Omental fat pad (tissue), 4 donors: ENCODE measurements around the gene MYOM3. TPM values are rescaled to one million over a fixed set of nuclear protein-coding genes. Genes with fewer than 3 reads are reported as not detected.

Experiments
- ATAC-seq: fragments of 150-250 bp; one replicate; pipeline ENCODE4 v1.9.1; 2016; ENCODE audit warnings: mild to moderate bottlenecking, moderate library complexity; ENCODE audit not compliant: low FRiP score
- DNase-seq: peaks from one replicate; pipeline ENCODE4 v3.0.0-alpha.2; 2019; ENCODE audit warnings: low spot score
- total RNA-seq, 4 donors: library from RNA; depleted of rRNA; stranded (reverse); fragments of >200 nt; gene quantifications; one replicate each; pipeline ENCODE4 v1.1.0, GENCODE V29; 2016
- TF ChIP-seq, protein P1 (sequence below), 3 donors: fragments of 450-650 bp; IDR thresholded peaks; one replicate each; pipeline ENCODE4 v1.5.1; 2016 to 2017; ENCODE audit warnings: antibody characterized with exemption in 3 of 3, mild to moderate bottlenecking in 3 of 3, moderate library complexity in 2 of 3

Gene MYOM3
- total RNA-seq, 4 donors from 2014 or later = 0.13 to 0.79 (median 0.32) TPM

DNA sequence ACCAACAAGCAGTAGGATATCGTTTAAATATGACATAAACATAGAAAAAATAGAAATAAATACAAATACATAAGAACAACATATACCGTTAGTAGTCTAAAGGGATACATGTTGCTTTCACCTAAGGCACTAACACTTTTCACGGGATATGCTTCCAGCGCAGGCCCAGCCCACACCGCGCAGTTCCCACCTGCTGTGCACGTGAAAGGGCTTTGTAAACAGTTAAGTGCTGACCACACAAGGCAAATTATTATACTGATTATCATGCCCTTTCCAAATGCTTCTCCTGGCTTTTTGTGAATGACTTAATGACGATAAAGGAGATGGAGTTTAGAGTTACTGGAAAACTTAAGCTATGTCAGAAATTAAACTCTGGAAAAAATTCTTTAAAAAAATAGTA lies 42.3 kb upstream of the MYOM3 start:
- DNase-seq (no peak), ATAC-seq (no peak)
- TF ChIP-seq, protein P1, sequence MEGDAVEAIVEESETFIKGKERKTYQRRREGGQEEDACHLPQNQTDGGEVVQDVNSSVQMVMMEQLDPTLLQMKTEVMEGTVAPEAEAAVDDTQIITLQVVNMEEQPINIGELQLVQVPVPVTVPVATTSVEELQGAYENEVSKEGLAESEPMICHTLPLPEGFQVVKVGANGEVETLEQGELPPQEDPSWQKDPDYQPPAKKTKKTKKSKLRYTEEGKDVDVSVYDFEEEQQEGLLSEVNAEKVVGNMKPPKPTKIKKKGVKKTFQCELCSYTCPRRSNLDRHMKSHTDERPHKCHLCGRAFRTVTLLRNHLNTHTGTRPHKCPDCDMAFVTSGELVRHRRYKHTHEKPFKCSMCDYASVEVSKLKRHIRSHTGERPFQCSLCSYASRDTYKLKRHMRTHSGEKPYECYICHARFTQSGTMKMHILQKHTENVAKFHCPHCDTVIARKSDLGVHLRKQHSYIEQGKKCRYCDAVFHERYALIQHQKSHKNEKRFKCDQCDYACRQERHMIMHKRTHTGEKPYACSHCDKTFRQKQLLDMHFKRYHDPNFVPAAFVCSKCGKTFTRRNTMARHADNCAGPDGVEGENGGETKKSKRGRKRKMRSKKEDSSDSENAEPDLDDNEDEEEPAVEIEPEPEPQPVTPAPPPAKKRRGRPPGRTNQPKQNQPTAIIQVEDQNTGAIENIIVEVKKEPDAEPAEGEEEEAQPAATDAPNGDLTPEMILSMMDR (IDR thresholded peaks at IDR 0.05) = no peak

DNA sequence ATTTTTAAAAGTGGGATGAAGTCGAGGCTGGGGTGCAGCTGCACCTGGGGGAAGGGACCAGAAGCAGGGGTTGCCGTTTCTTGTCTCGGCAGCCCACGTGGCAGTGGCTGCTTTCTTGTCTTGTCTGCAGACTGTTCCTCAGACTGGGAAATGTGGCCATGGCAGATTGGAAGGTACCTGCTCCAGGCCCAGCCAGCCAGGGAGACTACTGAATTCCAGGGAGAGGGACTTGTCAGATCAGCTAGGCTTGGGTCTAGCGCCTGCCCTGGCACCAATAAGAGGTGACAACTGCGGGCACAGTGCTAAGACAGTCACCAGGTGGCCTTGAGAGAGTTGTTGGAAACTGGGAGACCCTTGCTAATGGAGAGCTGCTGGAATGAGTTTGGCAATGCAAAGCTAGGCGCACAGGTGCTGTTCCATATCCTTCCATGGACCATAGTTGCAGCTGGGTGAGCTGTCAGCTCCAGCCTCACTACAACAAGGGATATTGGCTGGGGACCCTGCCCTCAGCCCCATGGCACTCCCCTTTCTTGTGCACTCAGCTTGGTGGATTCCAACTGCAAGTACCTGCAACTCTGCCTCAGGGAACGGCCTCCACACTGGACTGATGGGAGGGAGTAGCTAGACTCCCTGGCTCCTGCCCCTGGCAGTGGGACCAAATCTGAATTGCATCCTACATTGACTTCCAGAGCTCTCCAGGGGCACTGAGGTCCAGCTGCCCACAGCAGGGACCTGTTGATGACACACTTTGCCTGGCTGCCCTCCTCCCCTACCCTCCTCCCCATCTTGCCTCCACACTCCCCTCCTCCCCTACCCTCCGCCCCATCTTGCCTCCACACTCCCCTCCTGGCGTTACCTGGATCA lies 40.9 kb upstream of the MYOM3 start:
- ATAC-seq = no peak
- DNase-seq = no peak

DNA sequence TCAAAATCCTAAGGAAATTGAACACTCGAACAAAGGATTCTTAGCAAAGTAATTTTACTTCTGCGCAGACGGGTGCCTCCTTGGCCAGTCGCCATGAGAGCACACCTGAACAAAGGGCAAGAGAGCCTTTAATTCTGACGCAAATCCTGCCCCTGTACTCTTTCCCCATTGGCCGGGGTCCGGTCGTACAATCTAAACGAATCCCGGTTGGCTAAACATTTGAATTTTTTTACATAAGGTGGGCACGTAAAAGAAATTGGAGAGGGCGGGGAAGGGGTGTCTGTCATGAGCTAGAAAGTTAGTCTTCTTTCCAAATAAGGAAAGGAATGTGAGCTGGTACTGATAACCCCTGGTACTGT lies 39.2 kb upstream of the MYOM3 start:
- ATAC-seq (no peak), DNase-seq (no peak)
- TF ChIP-seq, protein P1 (IDR thresholded peaks at IDR 0.05) = no peak

More for the DNA sequence above, 40.9 kb upstream of the MYOM3 start:
- TF ChIP-seq, protein P1 (IDR thresholded peaks at IDR 0.05) = no peak

DNA sequence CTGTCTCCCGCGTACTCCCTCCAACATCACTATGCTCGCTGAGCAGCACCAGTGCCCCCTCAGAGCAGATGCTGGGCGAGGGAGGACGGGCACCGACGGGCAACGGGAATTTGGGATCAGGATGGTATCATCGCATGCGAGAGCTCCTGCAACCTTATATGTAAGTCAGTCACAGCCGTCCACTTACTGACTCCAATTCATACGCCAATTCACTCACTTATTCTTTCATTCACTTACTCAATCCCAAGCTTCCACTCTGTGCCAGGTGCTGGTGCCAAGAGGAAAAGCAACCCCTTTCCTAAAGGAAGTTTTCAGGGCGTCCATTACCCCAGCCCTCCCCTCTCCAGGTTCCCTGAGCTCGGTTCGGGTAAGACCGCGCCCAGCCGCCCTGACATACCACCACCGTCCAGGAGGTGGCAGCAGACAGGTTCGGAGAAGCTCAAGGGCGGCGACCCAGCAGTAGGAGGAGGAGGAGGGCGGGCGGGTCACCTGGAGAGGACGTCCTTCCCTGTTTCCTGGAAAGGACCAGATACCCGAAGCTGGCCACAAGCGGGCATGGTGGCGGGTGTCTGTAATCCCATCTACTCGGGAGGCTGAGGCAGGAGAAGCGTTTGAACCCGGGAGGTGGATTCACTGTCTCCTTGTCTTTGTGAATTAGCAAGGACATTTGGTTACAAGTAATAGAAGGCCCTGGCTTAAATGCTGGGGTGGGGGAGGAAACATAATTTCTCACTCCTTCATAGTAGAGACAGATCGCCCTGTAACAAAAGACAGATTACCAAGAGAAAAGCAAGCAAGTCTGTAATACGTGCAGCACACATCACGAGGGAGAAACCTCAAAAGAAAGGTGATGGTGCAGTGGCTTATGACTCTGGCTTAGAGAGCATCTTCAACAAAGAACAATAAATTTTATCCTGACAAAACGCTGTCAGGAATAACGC lies 38.6 kb upstream of the MYOM3 start:
- DNase-seq (peak; percentile 96), ATAC-seq (peak; percentile 95)
- TF ChIP-seq, protein P1 (IDR thresholded peaks at IDR 0.05) = peak in 1 of 3 donors; percentile 41

DNA sequence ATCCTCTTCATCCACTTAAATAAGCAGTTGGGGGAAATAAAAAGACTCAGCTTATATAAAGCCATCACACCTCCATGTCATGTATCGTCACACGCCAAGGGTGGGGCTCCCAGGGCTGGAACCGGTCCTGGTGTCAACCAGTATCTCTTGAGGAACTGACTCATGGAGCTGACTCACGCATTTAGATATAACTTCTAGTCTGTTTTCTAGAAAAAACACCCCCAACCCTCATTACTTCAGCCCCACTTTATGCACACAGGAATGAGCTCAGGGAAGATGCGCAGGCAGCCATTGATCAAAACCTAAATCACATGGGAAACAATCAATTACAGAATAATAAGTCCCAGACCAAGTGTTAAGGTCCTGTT lies 37.9 kb upstream of the MYOM3 start:
- peak; percentile 42 for DNase-seq

DNA sequence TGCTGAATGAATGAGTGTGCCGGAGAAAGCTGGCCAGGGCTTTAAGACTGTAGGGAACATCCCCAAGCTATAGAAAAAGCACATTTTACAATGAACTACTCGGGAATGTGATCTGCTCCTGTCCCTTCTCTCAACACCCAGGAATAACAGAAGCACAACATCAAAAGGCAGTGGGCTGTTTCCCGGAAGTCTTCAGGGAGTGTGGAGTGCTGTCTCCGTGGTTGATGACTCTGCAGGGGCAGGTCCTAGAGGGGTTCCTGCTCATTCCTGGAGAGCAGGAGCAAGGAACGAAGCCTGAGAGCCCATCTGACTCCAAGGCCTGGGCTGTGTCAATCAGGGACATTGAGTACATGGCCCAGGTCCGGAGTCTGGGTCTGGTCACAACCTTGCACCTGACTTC lies 35.9 kb upstream of the MYOM3 start:
- ATAC-seq = no peak
- TF ChIP-seq, protein P1 (IDR thresholded peaks at IDR 0.05) = no peak
- DNase-seq = no peak

More for the DNA sequence above, 37.9 kb upstream of the MYOM3 start:
- peak; percentile 62 for ATAC-seq
- TF ChIP-seq, protein P1 (IDR thresholded peaks at IDR 0.05) = no peak
